DND-41 (cell line): ENCODE results near the gene ADAMTSL3.

Source experiments
- ATAC-seq: fragments of 200-7000 bp; cut with Tn5 transposase; 3 replicates; pipeline ENCODE4 v1.9.1; 2021; ENCODE audit warnings: low read depth; ENCODE audit not compliant: insufficient read depth
- DNase-seq: peaks from one replicate; pipeline ENCODE4 v3.0.0-alpha.2; 2020
- H2AFZ ChIP-seq: 2 replicates; pipeline ENCODE4 v1.6.0; 2012; ENCODE audit warnings: low read depth, low read length
- H3K27ac ChIP-seq: 2 replicates; pipeline ENCODE4 v1.5.1; 2012; ENCODE audit warnings: low read length, inconsistent platforms
- H3K27me3 ChIP-seq: fragments of 200-600 bp; sonication (generic); 2 replicates; pipeline ENCODE4 v1.6.0; 2012; ENCODE audit warnings: low read length, mild to moderate bottlenecking, inconsistent platforms; ENCODE audit not compliant: insufficient read depth, poor library complexity
- H3K36me3 ChIP-seq: 2 replicates; pipeline ENCODE4 v1.5.1; 2012; ENCODE audit warnings: low read length, inconsistent platforms; ENCODE audit not compliant: insufficient read depth
- H3K4me1 ChIP-seq: 2 replicates; pipeline ENCODE4 v1.5.1; 2012; ENCODE audit warnings: mild to moderate bottlenecking, low read length; ENCODE audit not compliant: insufficient read depth
- H3K4me2 ChIP-seq: 2 replicates; pipeline ENCODE4 v1.6.0; 2012; ENCODE audit warnings: mild to moderate bottlenecking, moderate library complexity, low read length, inconsistent platforms; ENCODE audit not compliant: insufficient read depth
- H3K4me3 ChIP-seq, 2 experiments: fragments of 200-600 bp in 1 of 2; shearing (Covaris generic) in 1 of 2; 2 replicates each; pipeline ENCODE4 v1.5.1; 2012 to 2016; ENCODE audit warnings: inconsistent platforms in 2 of 2, low read length in 2 of 2, mild to moderate bottlenecking in 2 of 2, low read depth in 1 of 2, moderate library complexity in 1 of 2
- H3K79me2 ChIP-seq: 2 replicates; pipeline ENCODE4 v1.6.0; 2012; ENCODE audit warnings: low read length, inconsistent platforms; ENCODE audit not compliant: insufficient read depth
- H3K9ac ChIP-seq: 2 replicates; pipeline ENCODE4 v1.6.0; 2012; ENCODE audit warnings: low read depth, mild to moderate bottlenecking, inconsistent platforms, low read length, moderate library complexity
- H3K9me3 ChIP-seq: 2 replicates; pipeline ENCODE4 v1.5.1; 2012; ENCODE audit warnings: low read length, moderate library complexity, mild to moderate bottlenecking, inconsistent platforms; ENCODE audit not compliant: insufficient read depth, severe bottlenecking
- H4K20me1 ChIP-seq: 2 replicates; pipeline ENCODE4 v1.6.0; 2012; ENCODE audit warnings: low read length; ENCODE audit not compliant: insufficient read depth
- CTCF ChIP-seq: IDR thresholded peaks from 2 replicates; pipeline ENCODE4 v1.5.1; 2012; ENCODE audit warnings: borderline replicate concordance, low read length, moderate library complexity, mild to moderate bottlenecking; ENCODE audit not compliant: poor library complexity, severe bottlenecking; ENCODE audit errors: extremely low read depth
- EZH2 ChIP-seq: IDR thresholded peaks from 3 replicates; pipeline ENCODE4 v1.6.1; 2012; ENCODE audit warnings: borderline replicate concordance, low read depth, mild to moderate bottlenecking, moderate library complexity, low read length, inconsistent platforms; ENCODE audit not compliant: severe bottlenecking

Gene ADAMTSL3

GRCh38 chr15:84003791-84004503, 350.0 kb downstream of the ADAMTSL3 start:
- DNase-seq: no peak
- no peak overlapping the region for H2AFZ ChIP-seq
- no peak for TF ChIP-seq EZH2
- no peak for TF ChIP-seq CTCF
- H3K9me3 ChIP-seq: no peaks in the 10 kb centered on the region
- H3K4me1 ChIP-seq: no peaks in the 10 kb centered on the region
- no peak overlapping the region for H3K4me2 ChIP-seq
- H4K20me1 ChIP-seq: no peaks in the 10 kb centered on the region
- no peak overlapping the region for H3K27ac ChIP-seq
- H3K9ac ChIP-seq: no peak overlapping the region
- no peak for ATAC-seq
- no peaks in the 10 kb centered on the region for H3K79me2 ChIP-seq
- no peaks in the 10 kb centered on the region for H3K36me3 ChIP-seq
- peaks cover 2% of the 10 kb centered on the region for H3K27me3 ChIP-seq
- H3K4me3 ChIP-seq: no peak overlapping the region

- Histone ChIP-seq H3K9ac (no peak overlapping the region), H3K4me1 (no peaks in the 10 kb centered on the region), H3K4me3 (no peak overlapping the region), H3K27me3 (no peaks in the 10 kb centered on the region), H3K27ac (no peak overlapping the region), H3K79me2 (no peaks in the 10 kb centered on the region), H3K9me3 (no peaks in the 10 kb centered on the region), H3K4me2 (no peak overlapping the region), H2AFZ (no peak overlapping the region), H3K36me3 (no peaks in the 10 kb centered on the region), H4K20me1 (no peaks in the 10 kb centered on the region)
- TF ChIP-seq EZH2 (no peak), CTCF (no peak)
- DNase-seq (no peak), ATAC-seq (no peak)
These were observed 352.5 kb downstream of the ADAMTSL3 start for GRCh38 chr15:84006421-84006820.

GRCh38 chr15:84009616-84010015, 355.7 kb downstream of the ADAMTSL3 start:
- H3K4me1 ChIP-seq: no peaks in the 10 kb centered on the region
- ATAC-seq: no peak
- H3K9ac ChIP-seq: no peak overlapping the region
- no peaks in the 10 kb centered on the region for H3K36me3 ChIP-seq
- no peak overlapping the region for H3K4me3 ChIP-seq
- no peak for TF ChIP-seq CTCF
- no peak for TF ChIP-seq EZH2
- H2AFZ ChIP-seq: no peak overlapping the region
- no peaks in the 10 kb centered on the region for H3K27me3 ChIP-seq
- no peaks in the 10 kb centered on the region for H3K79me2 ChIP-seq
- DNase-seq: no peak
- no peak overlapping the region for H3K27ac ChIP-seq
- H3K4me2 ChIP-seq: no peak overlapping the region
- H3K9me3 ChIP-seq: no peaks in the 10 kb centered on the region
- H4K20me1 ChIP-seq: no peaks in the 10 kb centered on the region

GRCh38 chr15:84010246-84010645, 356.3 kb downstream of the ADAMTSL3 start:
- DNase-seq: no peak
- Histone ChIP-seq H3K27me3 (no peaks in the 10 kb centered on the region), H3K79me2 (no peaks in the 10 kb centered on the region), H3K4me2 (no peak overlapping the region), H3K36me3 (no peaks in the 10 kb centered on the region), H2AFZ (no peak overlapping the region), H3K27ac (no peak overlapping the region), H3K9ac (no peak overlapping the region), H4K20me1 (no peaks in the 10 kb centered on the region), H3K4me1 (no peaks in the 10 kb centered on the region), H3K9me3 (no peaks in the 10 kb centered on the region), H3K4me3 (no peak overlapping the region)
- ATAC-seq: no peak
- TF ChIP-seq CTCF (no peak), EZH2 (no peak)
